ENCODE results near the gene C8A. TPM values are rescaled to one million over a fixed set of nuclear protein-coding genes. Genes with fewer than 3 reads are reported as not detected.

The C8A gene
- total RNA-seq, 1 experiment from 2014 or later: not detected

DNA sequence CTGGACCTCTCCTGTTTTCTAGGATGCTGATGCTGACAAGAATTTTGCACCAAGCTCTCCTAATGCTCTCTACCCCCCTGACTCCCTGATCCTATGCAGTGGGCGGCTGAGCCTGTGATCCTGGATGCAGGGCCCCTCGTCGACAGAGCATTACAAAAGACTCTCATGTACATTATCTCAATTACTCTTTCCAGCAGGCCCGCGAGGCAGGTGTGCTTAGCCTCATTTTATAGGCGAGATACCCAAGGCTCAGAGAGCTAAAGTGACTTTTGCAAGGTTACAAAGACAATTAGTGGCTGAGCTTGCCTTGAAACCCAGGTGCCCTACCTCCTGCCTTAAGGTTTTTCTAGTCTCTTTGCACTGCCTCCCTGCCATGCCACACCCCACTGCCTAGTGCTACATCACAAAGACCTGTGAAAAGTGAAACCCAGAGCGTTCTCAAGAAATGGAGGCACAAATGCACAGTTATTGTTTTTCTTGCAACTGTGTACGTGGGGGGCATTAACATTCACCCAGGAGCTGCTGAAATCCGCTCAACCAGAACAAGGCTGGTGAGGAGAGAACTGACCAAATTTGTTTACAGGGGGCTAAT is 10.0 kb upstream of the C8A start:
- Histone ChIP-seq H3K27me3 (ENCODE audit: insufficient read depth, low read depth) (peaks cover 71% of the 10 kb centered on the region), H3K27ac (no peak overlapping the region), H3K4me1 (replicated peaks; ENCODE audit: insufficient read depth) (no peaks in the 10 kb centered on the region), H3K9me2 (ENCODE audit: insufficient read depth) (no peaks in the 10 kb centered on the region), H3F3A (ENCODE audit: insufficient read depth, low read depth) (no peaks in the 10 kb centered on the region), H3K79me2 (ENCODE audit: low read depth) (no peaks in the 10 kb centered on the region), H3K9me3 (ENCODE audit: insufficient read depth, low read depth) (no peaks in the 10 kb centered on the region), H2AFZ (no peak overlapping the region), H3K4me3 (no peak overlapping the region), H3K4me2 (no peak overlapping the region), H4K20me1 (ENCODE audit: insufficient read depth) (no peaks in the 10 kb centered on the region), H3K36me3 (ENCODE audit: low read depth) (no peaks in the 10 kb centered on the region)
- DNase-seq: no peak
- CTCF ChIA-PET: no interaction called here
- intact Hi-C loops (cut with micrococcal nuclease; ENCODE audit: unreplicated experiment): no loop called here
- TF ChIP-seq CTCF (conservative IDR thresholded peaks at IDR 0.05) (no peak), EZH2 (IDR thresholded peaks at IDR 0.05; ENCODE audit: low read depth) (no peak)
- no TSS peak for BruUV-seq (replicated peaks)
- POLR2A ChIA-PET (ENCODE audit: unreplicated experiment): no interaction called here

GRCh38 chr1:56845343-56845742 is 9.3 kb upstream of the C8A start:
- Histone ChIP-seq H3K27ac (no peak overlapping the region), H3K79me2 (ENCODE audit: low read depth) (no peaks in the 10 kb centered on the region), H3K9me3 (ENCODE audit: insufficient read depth, low read depth) (no peaks in the 10 kb centered on the region), H3K4me1 (replicated peaks; ENCODE audit: insufficient read depth) (no peaks in the 10 kb centered on the region), H2AFZ (no peak overlapping the region), H3K27me3 (ENCODE audit: insufficient read depth, low read depth) (peaks cover 73% of the 10 kb centered on the region), H3K4me3 (no peak overlapping the region), H3K9me2 (ENCODE audit: insufficient read depth) (no peaks in the 10 kb centered on the region), H3F3A (ENCODE audit: insufficient read depth, low read depth) (no peaks in the 10 kb centered on the region), H4K20me1 (ENCODE audit: insufficient read depth) (no peaks in the 10 kb centered on the region), H3K4me2 (no peak overlapping the region), H3K36me3 (ENCODE audit: low read depth) (no peaks in the 10 kb centered on the region)
- BruUV-seq (replicated peaks): no TSS peak
- ChIA-PET CTCF (no interaction called here), POLR2A (ENCODE audit: unreplicated experiment) (no interaction called here)
- intact Hi-C loops (cut with micrococcal nuclease; ENCODE audit: unreplicated experiment): no loop called here
- DNase-seq: no peak
- TF ChIP-seq CTCF (conservative IDR thresholded peaks at IDR 0.05) (no peak), EZH2 (IDR thresholded peaks at IDR 0.05; ENCODE audit: low read depth) (no peak)

DNA sequence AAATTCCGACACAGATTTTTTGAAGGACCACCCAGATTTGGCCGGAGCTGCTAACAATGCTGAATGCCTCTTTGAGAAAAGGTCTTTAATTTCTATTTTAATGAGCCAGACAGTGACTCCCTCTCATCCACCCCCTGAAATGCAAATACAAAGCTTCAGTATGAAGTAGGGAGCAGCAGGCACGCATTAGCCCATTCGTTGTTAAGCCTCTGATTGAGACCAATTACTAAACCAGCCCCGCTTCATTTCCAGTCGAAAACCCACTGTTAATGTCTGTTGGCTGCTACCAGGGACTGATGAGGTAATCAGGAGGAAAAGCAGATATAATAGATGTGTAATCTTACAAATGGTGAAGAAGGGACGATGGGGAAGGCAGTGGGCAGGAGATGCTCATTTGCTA is 4.8 kb upstream of the C8A start:
- H3K36me3 ChIP-seq (ENCODE audit: low read depth): no peaks in the 10 kb centered on the region
- TF ChIP-seq EZH2 (IDR thresholded peaks at IDR 0.05; ENCODE audit: low read depth) (no peak), CTCF (conservative IDR thresholded peaks at IDR 0.05) (no peak)
- ChIA-PET CTCF (no interaction called here), POLR2A (ENCODE audit: unreplicated experiment) (no interaction called here)
- H3K4me1 ChIP-seq (replicated peaks; ENCODE audit: insufficient read depth): no peaks in the 10 kb centered on the region
- intact Hi-C loops (cut with micrococcal nuclease; ENCODE audit: unreplicated experiment): no loop called here
- no peaks in the 10 kb centered on the region for H4K20me1 ChIP-seq (ENCODE audit: insufficient read depth)
- H3K79me2 ChIP-seq (ENCODE audit: low read depth): no peaks in the 10 kb centered on the region
- H3K27me3 ChIP-seq (ENCODE audit: insufficient read depth, low read depth): peaks cover 59% of the 10 kb centered on the region
- no peak overlapping the region for H3K27ac ChIP-seq
- BruUV-seq (replicated peaks): no TSS peak
- H3K4me3 ChIP-seq: no peak overlapping the region
- H3K4me2 ChIP-seq: no peak overlapping the region
- no peaks in the 10 kb centered on the region for H3K9me2 ChIP-seq (ENCODE audit: insufficient read depth)
- no peak overlapping the region for H2AFZ ChIP-seq
- no peak for DNase-seq
- H3K9me3 ChIP-seq (ENCODE audit: insufficient read depth, low read depth): no peaks in the 10 kb centered on the region
- H3F3A ChIP-seq (ENCODE audit: insufficient read depth, low read depth): no peaks in the 10 kb centered on the region
